ENCODE results near the gene DARS1. TPM values are rescaled to one million over a fixed set of nuclear protein-coding genes. Genes with fewer than 3 reads are reported as not detected.

DARS1 gene
- total RNA-seq, 1 experiment from 2014 or later, result 63.0 TPM

DNA sequence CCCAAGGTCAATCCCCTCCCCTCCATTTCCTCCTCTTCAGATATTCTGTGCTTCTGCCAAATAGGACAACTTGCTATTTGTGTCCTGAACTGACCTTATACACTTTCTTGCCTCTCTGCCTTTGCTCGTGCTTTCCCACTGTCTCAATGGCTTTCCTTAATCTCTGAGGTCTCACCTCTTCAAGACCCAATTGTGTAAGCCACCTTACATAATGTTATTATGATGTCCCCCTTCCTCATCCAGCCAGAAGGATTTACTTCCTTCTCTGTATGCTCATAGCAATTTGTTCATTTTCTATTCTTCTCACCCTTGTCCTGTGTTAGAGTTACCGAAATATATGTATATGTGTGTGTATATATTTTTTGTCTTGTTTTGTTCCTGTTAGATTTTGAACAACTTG, 26.9 kb upstream of the DARS1 start:
- POLR2A ChIA-PET (ENCODE audit: unreplicated experiment), result no interaction called here
- no peaks in the 10 kb centered on the region for H3F3A ChIP-seq (ENCODE audit: insufficient read depth, low read depth)
- intact Hi-C loops (cut with micrococcal nuclease; ENCODE audit: unreplicated experiment), result no loop called here

DNA sequence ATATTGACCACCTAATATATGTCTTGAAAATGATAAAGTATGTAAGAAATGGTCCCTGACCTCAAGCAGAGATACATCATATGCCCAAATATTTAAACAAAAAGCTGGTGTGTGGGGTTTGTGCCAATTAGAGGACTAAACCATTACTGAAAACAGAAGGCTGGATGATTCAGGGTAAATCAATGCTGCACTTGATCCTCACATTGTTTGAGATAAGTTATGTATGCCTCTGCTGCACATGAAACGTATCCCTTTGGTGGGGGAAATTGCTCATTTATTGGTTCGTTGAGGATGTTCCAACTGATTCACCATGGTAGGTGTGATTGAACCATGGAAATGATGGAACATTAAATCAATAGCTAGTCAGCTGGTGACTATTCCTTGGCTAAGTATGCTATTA, 24.7 kb upstream of the DARS1 start:
- POLR2A ChIA-PET (ENCODE audit: unreplicated experiment), result no interaction called here
- no peaks in the 10 kb centered on the region for H3K9me2 ChIP-seq (ENCODE audit: insufficient read depth)

More for the DNA sequence above, 26.9 kb upstream of the DARS1 start:
- H3K27ac ChIP-seq, result no peak overlapping the region
- no peaks in the 10 kb centered on the region for H3K27me3 ChIP-seq (ENCODE audit: insufficient read depth, low read depth)
- TF ChIP-seq, protein P1, sequence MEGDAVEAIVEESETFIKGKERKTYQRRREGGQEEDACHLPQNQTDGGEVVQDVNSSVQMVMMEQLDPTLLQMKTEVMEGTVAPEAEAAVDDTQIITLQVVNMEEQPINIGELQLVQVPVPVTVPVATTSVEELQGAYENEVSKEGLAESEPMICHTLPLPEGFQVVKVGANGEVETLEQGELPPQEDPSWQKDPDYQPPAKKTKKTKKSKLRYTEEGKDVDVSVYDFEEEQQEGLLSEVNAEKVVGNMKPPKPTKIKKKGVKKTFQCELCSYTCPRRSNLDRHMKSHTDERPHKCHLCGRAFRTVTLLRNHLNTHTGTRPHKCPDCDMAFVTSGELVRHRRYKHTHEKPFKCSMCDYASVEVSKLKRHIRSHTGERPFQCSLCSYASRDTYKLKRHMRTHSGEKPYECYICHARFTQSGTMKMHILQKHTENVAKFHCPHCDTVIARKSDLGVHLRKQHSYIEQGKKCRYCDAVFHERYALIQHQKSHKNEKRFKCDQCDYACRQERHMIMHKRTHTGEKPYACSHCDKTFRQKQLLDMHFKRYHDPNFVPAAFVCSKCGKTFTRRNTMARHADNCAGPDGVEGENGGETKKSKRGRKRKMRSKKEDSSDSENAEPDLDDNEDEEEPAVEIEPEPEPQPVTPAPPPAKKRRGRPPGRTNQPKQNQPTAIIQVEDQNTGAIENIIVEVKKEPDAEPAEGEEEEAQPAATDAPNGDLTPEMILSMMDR (conservative IDR thresholded peaks at IDR 0.05), result no peak
- no peak for TF ChIP-seq EZH2 (IDR thresholded peaks at IDR 0.05; ENCODE audit: low read depth)
- BruUV-seq (replicated peaks), result no TSS peak
- no peaks in the 10 kb centered on the region for H3K4me1 ChIP-seq (replicated peaks; ENCODE audit: insufficient read depth)
- H3K9me2 ChIP-seq (ENCODE audit: insufficient read depth), result no peaks in the 10 kb centered on the region
- no peak overlapping the region for H3K4me2 ChIP-seq
- CTCF ChIA-PET, result no interaction called here
- DNase-seq, result no peak
- no peak overlapping the region for H3K4me3 ChIP-seq
- no peaks in the 10 kb centered on the region for H3K9me3 ChIP-seq (ENCODE audit: insufficient read depth, low read depth)
- no peaks in the 10 kb centered on the region for H3K36me3 ChIP-seq (ENCODE audit: low read depth)
- H3K79me2 ChIP-seq (ENCODE audit: low read depth), result no peaks in the 10 kb centered on the region
- H4K20me1 ChIP-seq (ENCODE audit: insufficient read depth), result no peaks in the 10 kb centered on the region
- H2AFZ ChIP-seq, result no peak overlapping the region

DNA sequence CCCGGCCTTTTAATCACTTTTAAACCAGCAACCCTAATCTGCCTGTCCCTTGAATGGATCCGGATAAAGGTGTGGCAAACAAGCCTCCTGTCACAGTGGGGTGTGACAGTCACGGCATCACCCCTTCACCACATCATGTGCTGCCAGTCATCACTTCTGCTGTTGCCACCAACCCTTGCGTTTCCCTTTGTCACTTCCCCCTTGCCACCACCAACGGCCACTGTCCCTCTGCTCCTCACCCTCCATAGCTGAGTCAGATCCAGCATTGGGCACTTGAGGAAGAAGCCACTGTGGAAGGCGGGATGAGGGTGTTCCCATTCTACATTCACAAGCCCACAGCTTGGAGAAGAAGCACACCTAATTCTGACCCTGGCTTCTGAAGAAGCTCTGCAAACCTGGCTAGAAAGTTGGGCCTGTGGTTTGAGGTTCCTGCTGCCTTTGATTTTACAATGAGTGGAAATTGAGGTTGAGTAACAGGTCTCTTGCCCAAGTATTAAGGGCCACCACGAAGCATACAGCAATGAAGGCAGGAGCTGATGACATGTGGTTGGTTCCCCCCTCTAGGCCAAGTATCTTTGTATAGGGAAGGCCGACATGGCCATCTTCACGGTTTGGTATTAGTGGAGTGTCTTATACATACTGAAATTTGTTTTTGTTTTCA, 22.9 kb upstream of the DARS1 start:
- DNase-seq, result no peak
- Histone ChIP-seq H3K4me2 (no peak overlapping the region), H3K27me3 (ENCODE audit: insufficient read depth, low read depth) (no peaks in the 10 kb centered on the region), H3K36me3 (ENCODE audit: low read depth) (no peaks in the 10 kb centered on the region), H3K9me3 (ENCODE audit: insufficient read depth, low read depth) (no peaks in the 10 kb centered on the region), H3K9me2 (ENCODE audit: insufficient read depth) (no peaks in the 10 kb centered on the region), H3F3A (ENCODE audit: insufficient read depth, low read depth) (no peaks in the 10 kb centered on the region), H3K27ac (no peak overlapping the region), H3K4me1 (replicated peaks; ENCODE audit: insufficient read depth) (peaks cover 13% of the 10 kb centered on the region), H3K79me2 (ENCODE audit: low read depth) (no peaks in the 10 kb centered on the region), H4K20me1 (ENCODE audit: insufficient read depth) (no peaks in the 10 kb centered on the region), H3K4me3 (no peak overlapping the region), H2AFZ (no peak overlapping the region)
- CTCF ChIA-PET, result no interaction called here
- TF ChIP-seq, protein P1 (conservative IDR thresholded peaks at IDR 0.05), result no peak
- no peak for TF ChIP-seq EZH2 (IDR thresholded peaks at IDR 0.05; ENCODE audit: low read depth)
- BruUV-seq (replicated peaks), result no TSS peak
- POLR2A ChIA-PET (ENCODE audit: unreplicated experiment), result no interaction called here
- intact Hi-C loops (cut with micrococcal nuclease; ENCODE audit: unreplicated experiment), result no loop called here

More for the DNA sequence above, 24.7 kb upstream of the DARS1 start:
- no TSS peak for BruUV-seq (replicated peaks)
- TF ChIP-seq, protein P1 (conservative IDR thresholded peaks at IDR 0.05), result no peak
- no peak for TF ChIP-seq EZH2 (IDR thresholded peaks at IDR 0.05; ENCODE audit: low read depth)
- CTCF ChIA-PET, result no interaction called here
- Histone ChIP-seq H3K4me2 (no peak overlapping the region), H3F3A (ENCODE audit: insufficient read depth, low read depth) (no peaks in the 10 kb centered on the region), H3K79me2 (ENCODE audit: low read depth) (no peaks in the 10 kb centered on the region), H3K9me3 (ENCODE audit: insufficient read depth, low read depth) (no peaks in the 10 kb centered on the region), H3K36me3 (ENCODE audit: low read depth) (no peaks in the 10 kb centered on the region), H3K27me3 (ENCODE audit: insufficient read depth, low read depth) (no peaks in the 10 kb centered on the region), H3K4me3 (no peak overlapping the region), H3K27ac (no peak overlapping the region), H2AFZ (no peak overlapping the region), H4K20me1 (ENCODE audit: insufficient read depth) (no peaks in the 10 kb centered on the region), H3K4me1 (replicated peaks; ENCODE audit: insufficient read depth) (peaks cover 13% of the 10 kb centered on the region)
- DNase-seq, result no peak
- intact Hi-C loops (cut with micrococcal nuclease; ENCODE audit: unreplicated experiment), result no loop called here

All from PC-9 (cell line).